ENCODE measurements around the gene LRR1.
"Not testable (repeated sequence)": the region's sequence is repeated elsewhere in the genome, so short reads cannot be mapped to it uniquely, and the experiment has no call there.

Gene LRR1

DNA sequence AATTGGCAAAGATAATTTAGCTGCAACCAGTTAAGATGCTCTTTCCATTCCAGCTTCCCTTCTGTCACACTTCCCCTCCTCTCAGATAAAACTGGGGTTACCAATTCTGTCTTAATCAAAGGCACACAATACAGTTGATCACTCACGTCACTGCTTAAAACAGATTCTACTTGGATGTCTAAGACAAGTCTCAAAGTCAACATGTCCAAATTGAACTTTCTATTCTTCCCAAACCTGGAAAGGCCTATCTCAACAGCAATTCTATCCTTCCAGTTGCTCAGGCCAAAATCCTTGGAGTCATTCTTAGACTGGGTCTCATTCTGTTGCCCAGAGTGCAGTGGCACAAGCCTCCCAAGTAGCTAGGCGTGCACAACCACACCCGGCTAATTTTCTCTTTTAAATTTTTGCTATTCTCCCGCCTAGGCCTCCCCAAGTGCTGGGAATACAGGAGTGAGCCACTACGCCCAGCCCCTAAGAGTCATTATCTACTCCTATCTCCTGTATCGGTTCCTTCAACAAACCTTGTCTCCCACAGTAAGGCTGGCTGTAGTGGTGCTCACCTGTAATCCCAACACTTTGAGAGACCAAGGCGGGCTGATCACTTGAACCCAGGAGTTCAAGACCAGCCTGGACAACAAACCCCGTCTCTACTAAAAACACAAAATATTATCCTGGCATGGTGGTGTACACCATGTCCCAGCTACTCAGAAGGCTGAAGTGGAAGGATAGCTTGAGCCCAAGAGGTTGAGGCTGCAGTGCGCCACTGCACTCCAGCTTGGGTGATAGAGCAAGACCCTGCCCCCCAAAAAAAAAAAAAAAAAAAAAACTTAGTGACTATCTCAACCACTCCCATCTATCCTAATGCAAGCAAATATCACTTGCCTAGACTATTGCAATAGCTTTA lies 17.3 kb upstream of the LRR1 start:
- Mint-ChIP-seq H3K9me3 (no peaks in the 10 kb centered on the region), H3K36me3 (ENCODE audit: insufficient read depth) (peaks cover 62% of the 10 kb centered on the region), H3K4me3 (peak overlapping the region; percentile 13 to 91), H3K27ac (peak overlapping the region; percentile 68 to 89), H3K4me1 (ENCODE audit: low read depth in 2 of 2) (peaks cover 44 to 52% of the 10 kb centered on the region in 2 donors), H3K27me3 (no peaks in the 10 kb centered on the region)
- no peak for DNase-seq
- no peak for ATAC-seq (replicated peaks)

DNA sequence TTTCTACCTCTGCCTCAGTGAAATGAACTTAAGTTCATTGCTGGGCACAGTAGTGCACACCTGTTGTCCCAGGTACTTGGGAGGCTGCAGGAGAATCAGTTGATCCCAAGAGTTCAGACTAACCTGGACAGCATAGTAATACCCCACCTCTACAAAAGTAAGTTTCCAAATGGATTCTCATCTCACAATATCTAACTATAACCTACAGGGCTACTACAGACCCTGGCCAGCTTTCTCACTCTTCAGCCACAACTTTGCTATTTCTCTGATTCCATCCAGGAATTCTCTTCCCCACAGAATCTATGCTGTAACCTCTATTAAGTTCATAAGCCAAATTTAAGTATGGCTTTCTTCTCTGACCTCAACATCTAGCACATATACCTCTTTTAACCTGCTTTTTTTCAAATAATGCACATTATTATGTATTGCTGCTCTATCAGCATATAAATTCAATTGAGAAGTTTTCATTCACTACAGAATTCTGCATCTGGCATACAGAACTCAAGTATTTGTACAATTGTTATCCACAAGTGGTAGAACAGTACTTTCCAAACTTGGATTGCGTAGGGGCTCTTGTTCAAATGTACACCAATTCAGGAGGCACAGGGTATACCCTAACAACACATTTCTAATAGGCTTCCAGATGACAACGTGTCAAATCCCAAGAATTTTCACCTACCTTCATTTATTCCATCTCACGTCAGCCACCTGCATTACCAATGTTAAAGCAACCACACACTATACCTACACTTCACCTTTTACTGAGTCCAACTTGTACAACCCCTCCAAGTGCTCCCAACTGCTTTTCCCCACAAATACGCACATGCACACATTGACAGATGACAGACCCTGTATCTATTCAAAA lies 16.4 kb upstream of the LRR1 start:
- H3K27me3 Mint-ChIP-seq, result no peaks in the 10 kb centered on the region
- no peaks in the 10 kb centered on the region for H3K9me3 Mint-ChIP-seq
- ATAC-seq (replicated peaks) (no peak), DNase-seq (no peak)
- peak overlapping the region; percentile 68 to 100 for H3K27ac Mint-ChIP-seq
- peaks cover 64% of the 10 kb centered on the region for H3K36me3 Mint-ChIP-seq (ENCODE audit: insufficient read depth)
- peaks cover 45 to 58% of the 10 kb centered on the region in 2 donors for H3K4me1 Mint-ChIP-seq (ENCODE audit: low read depth in 2 of 2)
- H3K4me3 Mint-ChIP-seq, result peak overlapping the region; percentile 13 to 91

DNA sequence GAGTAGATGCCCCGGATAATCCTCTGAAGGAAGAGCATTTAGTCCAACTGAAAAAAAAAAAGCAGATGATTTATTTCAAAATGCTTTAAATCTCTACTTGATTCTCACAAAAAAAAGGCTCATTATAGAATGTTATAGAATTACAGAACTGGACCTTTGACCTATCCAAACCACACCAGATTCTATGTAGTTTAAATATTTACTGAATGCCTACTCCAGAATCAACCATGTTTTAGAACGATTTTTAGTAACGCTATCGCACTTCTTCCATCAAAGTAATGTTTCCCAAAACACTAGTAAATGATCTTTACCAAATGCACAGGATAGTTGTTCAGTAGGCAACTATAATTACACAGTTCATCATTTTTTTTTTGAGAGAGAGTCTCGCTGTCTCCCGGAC lies 15.1 kb upstream of the LRR1 start:
- H3K9me3 Mint-ChIP-seq, result no peaks in the 10 kb centered on the region
- peak overlapping the region; percentile 91 to 99 for H3K4me3 Mint-ChIP-seq
- H3K27ac Mint-ChIP-seq, result peak overlapping the region; percentile 99 to 100
- H3K36me3 Mint-ChIP-seq (ENCODE audit: insufficient read depth), result peaks cover 66% of the 10 kb centered on the region
- peaks cover 45 to 58% of the 10 kb centered on the region in 2 donors for H3K4me1 Mint-ChIP-seq (ENCODE audit: low read depth in 2 of 2)
- ATAC-seq (replicated peaks), result no peak
- no peak for DNase-seq
- H3K27me3 Mint-ChIP-seq, result no peaks in the 10 kb centered on the region

DNA sequence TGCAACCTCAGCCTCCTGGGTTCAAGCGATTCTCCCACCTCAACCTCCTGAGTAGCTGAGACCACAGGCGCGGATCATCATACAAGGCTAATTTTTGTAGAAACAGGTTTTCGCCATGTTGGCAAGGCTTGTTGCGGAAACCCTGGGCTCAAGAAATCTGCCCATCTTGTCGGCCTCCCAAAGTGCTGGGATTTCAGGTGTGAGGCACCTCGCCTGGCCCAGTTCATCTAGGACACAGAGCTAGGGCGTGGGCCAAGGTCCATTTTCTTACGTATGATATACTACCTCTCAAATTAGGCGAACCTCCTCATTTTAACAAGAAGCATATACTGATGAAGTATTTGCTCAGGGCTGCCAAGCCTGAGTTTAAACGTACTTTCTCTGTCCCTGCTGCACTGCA lies 14.7 kb upstream of the LRR1 start:
- no peak for DNase-seq
- Mint-ChIP-seq H3K36me3 (ENCODE audit: insufficient read depth) (peaks cover 69% of the 10 kb centered on the region), H3K27me3 (no peaks in the 10 kb centered on the region), H3K9me3 (no peaks in the 10 kb centered on the region), H3K27ac (peak overlapping the region; percentile 99 to 100), H3K4me1 (ENCODE audit: low read depth in 2 of 2) (peaks cover 45 to 58% of the 10 kb centered on the region in 2 donors), H3K4me3 (peak overlapping the region; percentile 91 to 99)
- no peak for ATAC-seq (replicated peaks)

DNA sequence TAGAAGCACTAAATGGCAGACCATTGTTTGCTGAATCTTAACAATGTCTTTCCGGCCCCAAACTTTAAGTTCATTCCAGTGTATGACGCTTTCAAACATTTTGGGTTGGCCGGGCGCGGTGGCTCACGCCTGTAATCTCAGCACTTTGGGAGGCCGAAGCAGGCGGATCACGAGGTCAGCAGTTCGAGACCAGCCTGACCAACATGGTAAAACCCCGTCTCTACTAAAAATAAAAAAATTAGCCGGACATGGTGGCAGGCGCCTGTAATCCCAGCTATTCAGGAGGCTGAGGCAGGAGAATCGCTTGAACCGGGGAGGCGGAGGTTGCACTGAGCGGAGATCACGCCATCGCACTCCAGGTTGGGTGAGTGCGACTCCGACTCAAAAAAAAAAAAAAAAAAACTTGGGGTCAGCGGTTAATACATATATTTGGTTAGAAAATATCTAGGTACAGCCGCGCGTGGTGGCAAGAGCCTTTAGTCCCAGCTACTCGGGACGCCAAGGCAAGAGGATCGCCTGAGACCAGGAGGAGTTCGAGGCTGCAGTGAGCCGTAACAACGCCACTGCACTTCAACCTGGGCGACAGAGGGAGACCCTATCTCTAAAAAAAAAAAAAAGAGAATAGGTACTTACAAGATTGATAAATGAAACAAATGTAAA lies 13.6 kb upstream of the LRR1 start:
- Mint-ChIP-seq H3K36me3 (ENCODE audit: insufficient read depth) (peaks cover 70% of the 10 kb centered on the region), H3K4me3 (peak overlapping the region; percentile 91 to 99), H3K4me1 (ENCODE audit: low read depth in 2 of 2) (peaks cover 40 to 54% of the 10 kb centered on the region in 2 donors), H3K27ac (peak overlapping the region; percentile 99 to 100)
- not testable (repeated sequence) for H3K27me3 Mint-ChIP-seq; ATAC-seq (replicated peaks); DNase-seq; H3K9me3 Mint-ChIP-seq

DNA sequence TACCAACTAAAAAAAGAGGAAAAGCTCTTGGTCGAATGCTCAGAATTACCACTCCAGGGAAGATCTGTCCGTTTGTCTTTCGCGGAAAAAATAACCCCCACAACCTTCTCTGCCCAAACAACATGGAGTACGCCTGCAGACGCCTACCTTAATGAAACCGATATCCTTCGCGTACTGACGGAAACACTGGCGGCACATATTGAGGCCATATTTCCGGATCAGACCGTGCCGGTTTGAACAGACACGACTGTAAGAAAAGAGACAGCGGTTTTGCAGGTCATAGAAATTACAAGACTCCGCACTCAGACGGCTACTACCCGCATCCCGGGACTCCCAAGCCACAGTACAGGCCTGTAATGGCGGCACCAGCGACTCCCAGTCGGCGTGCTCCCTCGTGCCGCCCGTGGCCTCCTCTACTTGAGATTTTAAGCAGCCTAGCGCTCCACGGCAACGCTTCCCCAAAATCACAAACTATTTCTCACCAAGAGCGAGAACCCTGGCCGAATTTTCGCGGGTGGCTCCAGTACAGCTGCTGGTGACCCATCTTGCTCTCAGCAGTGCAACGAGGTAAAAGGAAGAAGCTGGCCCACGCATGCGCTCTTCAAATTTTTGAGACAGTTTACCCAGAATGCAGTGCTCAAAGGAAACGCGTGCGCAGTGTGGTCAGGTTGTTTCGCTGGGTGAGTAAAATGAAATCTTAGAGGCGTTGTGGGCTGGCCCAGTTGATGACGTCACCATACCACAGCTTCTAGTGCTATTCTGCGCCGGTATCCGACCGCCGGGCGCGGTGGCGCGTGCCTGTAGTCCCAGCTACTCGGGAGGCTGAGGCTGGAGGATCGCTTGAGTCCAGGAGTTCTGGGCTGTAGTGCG lies 12.7 kb upstream of the LRR1 start, which contains the start of gene RPS29:
Gene RPS29, minus strand, starts transcription at position 578 of the 870 bp plus-strand sequence. Its CDS starts 34 bp downstream, at position 544.
- Mint-ChIP-seq H3K27me3 (no peaks in the 10 kb centered on the region), H3K9me3 (no peaks in the 10 kb centered on the region), H3K36me3 (ENCODE audit: insufficient read depth) (peaks cover 69% of the 10 kb centered on the region), H3K4me3 (peak within 1 kb of the TSS; percentile 91 to 99), H3K4me1 (ENCODE audit: low read depth in 2 of 2) (peaks cover 37 to 50% of the 10 kb centered on the region in 2 donors), H3K27ac (peak within 1 kb of the TSS; percentile 99 to 100)
- ATAC-seq (replicated peaks) (peak; percentile 82), DNase-seq (peak; percentile 98 to 100 (median 99))

DNA sequence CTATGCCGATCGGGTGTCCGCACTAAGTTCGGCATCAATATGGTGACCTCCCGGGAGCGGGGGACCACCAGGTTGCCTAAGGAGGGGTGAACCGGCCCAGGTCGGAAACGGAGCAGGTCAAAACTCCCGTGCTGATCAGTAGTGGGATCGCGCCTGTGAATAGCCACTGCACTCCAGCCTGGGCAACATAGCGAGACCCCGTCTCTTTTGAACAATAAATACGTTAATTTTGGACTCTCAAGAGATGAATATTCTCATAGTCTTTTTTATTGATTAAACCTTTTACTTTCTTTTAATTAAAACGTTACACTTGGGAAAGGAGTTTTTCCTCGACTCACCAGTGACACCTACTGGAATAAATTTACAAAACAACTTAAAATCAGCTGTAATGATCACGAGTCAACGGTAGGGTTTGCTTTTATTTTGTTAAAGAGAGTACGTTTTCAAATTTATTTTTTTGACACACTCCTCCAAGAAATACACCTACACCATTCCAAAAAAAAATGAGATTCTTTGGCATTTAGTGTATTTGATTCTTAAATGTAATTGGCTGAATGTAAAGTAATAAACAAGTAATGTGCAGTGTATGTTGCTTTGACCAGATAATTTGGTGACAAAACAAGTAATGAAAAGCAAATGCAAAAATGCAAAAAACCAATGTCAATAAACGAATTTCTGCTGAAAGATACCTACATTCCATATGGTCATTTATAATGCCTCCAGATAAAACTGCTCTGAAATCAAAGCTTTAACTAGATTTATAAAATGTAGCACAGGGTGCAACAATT lies 11.9 kb upstream of the LRR1 start:
- Mint-ChIP-seq H3K27me3 (no peaks in the 10 kb centered on the region), H3K36me3 (ENCODE audit: insufficient read depth) (peaks cover 61% of the 10 kb centered on the region), H3K27ac (peak overlapping the region; percentile 99 to 100), H3K4me3 (peak overlapping the region; percentile 91 to 99), H3K9me3 (no peaks in the 10 kb centered on the region), H3K4me1 (ENCODE audit: low read depth in 2 of 2) (peaks cover 29 to 42% of the 10 kb centered on the region in 2 donors)
- DNase-seq (peak; percentile 43 to 65 (median 52)), ATAC-seq (replicated peaks) (peak; percentile 36)

DNA sequence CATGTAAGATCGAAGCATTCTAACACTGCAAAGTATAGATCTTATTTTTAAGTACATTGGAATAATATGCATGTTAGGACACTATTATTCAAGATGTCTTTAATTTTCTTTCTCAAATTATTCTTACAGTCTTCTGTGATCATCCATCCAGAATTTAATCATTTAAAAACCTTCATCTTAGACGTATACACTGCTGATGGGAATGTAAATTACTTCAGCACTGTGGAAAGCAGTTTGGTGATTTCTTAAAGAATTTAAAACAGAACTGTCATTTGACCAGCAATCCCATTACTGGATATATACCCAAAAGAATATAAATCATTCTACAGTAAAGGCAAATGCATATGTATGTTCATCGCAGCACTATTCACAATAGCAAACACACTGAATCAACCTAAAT lies 9.4 kb upstream of the LRR1 start:
- ATAC-seq (replicated peaks) (no peak), DNase-seq (no peak)
- peaks cover 36% of the 10 kb centered on the region for H3K36me3 Mint-ChIP-seq (ENCODE audit: insufficient read depth)
- no peak overlapping the region for H3K27ac Mint-ChIP-seq
- no peaks in the 10 kb centered on the region for H3K9me3 Mint-ChIP-seq
- peaks cover 12 to 19% of the 10 kb centered on the region in 2 donors for H3K4me1 Mint-ChIP-seq (ENCODE audit: low read depth in 2 of 2)
- H3K27me3 Mint-ChIP-seq, result no peaks in the 10 kb centered on the region
- no peak overlapping the region for H3K4me3 Mint-ChIP-seq

DNA sequence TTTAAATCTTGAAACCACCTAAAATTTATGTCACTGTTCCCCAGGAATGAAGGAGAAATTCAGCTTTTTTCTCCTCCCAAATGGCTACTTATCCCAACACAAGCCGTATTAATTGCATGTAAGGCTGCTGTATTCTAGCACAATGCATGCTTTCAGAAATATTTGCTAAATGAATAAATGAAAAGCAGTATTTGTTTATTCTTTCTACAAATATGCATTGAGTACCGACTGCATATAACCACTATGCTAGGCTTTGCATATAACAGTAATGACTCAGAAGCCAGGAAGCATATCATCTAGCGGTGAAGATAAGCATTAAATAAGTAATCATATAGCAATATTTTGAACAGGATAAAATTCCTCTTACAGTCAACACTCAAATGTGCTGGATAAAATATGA lies 5.7 kb upstream of the LRR1 start:
- H3K27me3 Mint-ChIP-seq, result no peaks in the 10 kb centered on the region
- H3K4me3 Mint-ChIP-seq, result no peak overlapping the region
- DNase-seq (no peak), ATAC-seq (replicated peaks) (no peak)
- no peaks in the 10 kb centered on the region for H3K9me3 Mint-ChIP-seq
- H3K27ac Mint-ChIP-seq, result no peak overlapping the region
- H3K4me1 Mint-ChIP-seq (ENCODE audit: low read depth in 2 of 2), result peaks cover 2 to 4% of the 10 kb centered on the region in 2 donors
- peaks cover 12% of the 10 kb centered on the region for H3K36me3 Mint-ChIP-seq (ENCODE audit: insufficient read depth)

DNA sequence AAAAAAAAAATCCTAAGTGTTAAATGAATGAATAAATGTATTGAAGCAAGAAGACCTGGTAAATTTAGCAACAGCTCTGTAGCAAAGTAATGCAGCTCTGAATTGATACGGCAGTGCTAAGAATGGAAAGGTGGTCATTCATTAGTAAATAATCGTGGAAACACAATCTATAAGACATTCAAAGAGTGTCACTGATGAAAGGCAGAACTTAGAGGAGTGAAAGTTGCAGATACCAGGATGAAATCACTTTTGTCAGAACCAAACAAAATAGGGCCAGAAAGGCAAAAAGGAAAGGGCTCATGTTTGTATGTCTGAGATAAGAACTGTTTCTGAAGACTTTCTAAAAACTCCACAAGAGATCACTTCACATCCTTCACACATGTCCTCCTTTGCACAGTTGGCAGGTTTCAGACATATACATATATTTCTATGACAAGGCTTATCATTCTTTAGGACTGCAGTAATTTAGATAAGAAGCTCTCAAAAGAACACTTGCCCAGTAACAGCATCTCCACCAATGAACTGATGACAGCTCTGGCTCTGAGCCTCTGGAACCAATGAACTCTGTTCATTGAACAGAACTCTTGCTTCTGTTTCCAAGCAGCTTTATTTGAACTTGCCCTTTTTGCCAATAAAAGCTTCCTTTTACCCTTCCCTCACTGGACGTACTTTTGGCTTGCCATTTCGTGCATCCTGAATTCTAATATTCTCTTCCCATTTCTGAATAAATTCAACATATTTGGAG lies 4.2 kb upstream of the LRR1 start:
- H3K27ac Mint-ChIP-seq, result no peak overlapping the region

DNA sequence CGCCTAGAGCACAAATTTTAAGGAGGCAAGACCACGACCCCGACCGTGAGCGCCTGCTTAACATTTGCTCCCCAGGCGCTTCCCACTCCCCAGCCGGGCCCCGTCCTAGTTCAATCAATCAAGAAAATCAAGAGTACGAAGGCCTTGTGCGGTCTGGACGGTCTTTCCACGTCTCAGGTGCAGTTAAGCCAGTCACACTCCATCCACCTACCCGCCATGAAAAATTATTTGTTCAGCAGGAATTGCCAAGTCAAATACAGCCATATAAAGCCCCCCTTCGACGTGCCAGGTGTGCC lies 603 bp upstream of the LRR1 start:
- no peaks in the 10 kb centered on the region for H3K9me3 Mint-ChIP-seq
- no peaks in the 10 kb centered on the region for H3K27me3 Mint-ChIP-seq
- DNase-seq, result no peak
- ATAC-seq (replicated peaks), result no peak
- peaks cover 13 to 22% of the 10 kb centered on the region in 2 donors for H3K4me1 Mint-ChIP-seq (ENCODE audit: low read depth in 2 of 2)
- H3K4me3 Mint-ChIP-seq, result peak overlapping the region; percentile 98
- peak overlapping the region; percentile 98 to 99 for H3K27ac Mint-ChIP-seq
- peaks cover 30% of the 10 kb centered on the region for H3K36me3 Mint-ChIP-seq (ENCODE audit: insufficient read depth)

More for the DNA sequence above, 4.2 kb upstream of the LRR1 start:
- H3K36me3 Mint-ChIP-seq (ENCODE audit: insufficient read depth), result peaks cover 21% of the 10 kb centered on the region
- H3K9me3 Mint-ChIP-seq, result no peaks in the 10 kb centered on the region
- H3K27me3 Mint-ChIP-seq, result no peaks in the 10 kb centered on the region
- DNase-seq, result no peak
- no peak for ATAC-seq (replicated peaks)
- H3K4me1 Mint-ChIP-seq (ENCODE audit: low read depth in 2 of 2), result peaks cover 8 to 13% of the 10 kb centered on the region in 2 donors
- no peak overlapping the region for H3K4me3 Mint-ChIP-seq

All from effector memory CD8-positive, alpha-beta T cell (primary cell).